Measurements from ENCODE around the gene NR3C2. TPM values are rescaled to one million over a fixed set of nuclear protein-coding genes. Genes with fewer than 3 reads are reported as not detected.

The NR3C2 gene
- total RNA-seq, 1 experiment from 2014 or later = 2.8 TPM

DNA sequence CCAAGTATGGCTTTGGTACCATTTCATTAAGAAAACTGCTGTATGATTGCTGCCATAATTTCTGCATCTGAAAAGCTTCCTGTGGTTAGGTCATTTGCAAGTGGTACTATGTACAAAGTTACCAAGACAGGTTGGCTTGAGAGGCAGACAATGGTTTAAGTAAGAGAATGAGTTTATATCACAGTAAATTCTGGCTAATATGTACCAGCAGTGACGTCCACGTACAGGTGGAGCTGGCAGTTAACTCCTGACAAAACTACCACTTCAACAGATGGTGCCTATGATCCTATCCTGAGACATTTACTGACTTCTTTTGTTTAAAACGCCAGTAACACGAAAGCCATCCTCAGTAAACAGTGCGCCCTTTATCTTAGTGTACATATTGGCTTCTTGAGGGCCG lies 198.4 kb downstream of the NR3C2 start:
- DNase-seq = no peak
- Histone ChIP-seq H3K9me2 (replicated peaks; ENCODE audit: low read length) (no peaks in the 10 kb centered on the region), H3K36me3 (ENCODE audit: low read depth, low read length) (no peaks in the 10 kb centered on the region), H3K4me1 (ENCODE audit: insufficient read depth, low read length) (no peaks in the 10 kb centered on the region), H4K20me1 (ENCODE audit: low read length) (no peaks in the 10 kb centered on the region), H3K27me3 (ENCODE audit: low read length) (no peaks in the 10 kb centered on the region), H3K4me3 (ENCODE audit: low read length) (no peak overlapping the region), H2AFZ (ENCODE audit: low read length) (no peak overlapping the region), H3K9me3 (ENCODE audit: low read length) (no peaks in the 10 kb centered on the region), H3K79me2 (ENCODE audit: low read length) (no peaks in the 10 kb centered on the region), H3K27ac (ENCODE audit: low read length) (no peak overlapping the region), H3K4me2 (ENCODE audit: low read length) (no peak overlapping the region), H3F3A (ENCODE audit: low read length, unreplicated experiment) (no peaks in the 10 kb centered on the region), H3K9ac (ENCODE audit: low read length) (no peak overlapping the region)
- ChIA-PET CTCF (no interaction called here), POLR2A (ENCODE audit: unreplicated experiment) (no interaction called here)
- intact Hi-C loops (cut with micrococcal nuclease) = no loop called here
- no peak for ATAC-seq
- TF ChIP-seq EZH2 (IDR thresholded peaks at IDR 0.05; ENCODE audit: low read length, unreplicated experiment) = no peak
- TF ChIP-seq EZH2phosphoT487 (IDR thresholded peaks at IDR 0.05; ENCODE audit: borderline replicate concordance, low read length) = no peak
- TF ChIP-seq, protein P1, sequence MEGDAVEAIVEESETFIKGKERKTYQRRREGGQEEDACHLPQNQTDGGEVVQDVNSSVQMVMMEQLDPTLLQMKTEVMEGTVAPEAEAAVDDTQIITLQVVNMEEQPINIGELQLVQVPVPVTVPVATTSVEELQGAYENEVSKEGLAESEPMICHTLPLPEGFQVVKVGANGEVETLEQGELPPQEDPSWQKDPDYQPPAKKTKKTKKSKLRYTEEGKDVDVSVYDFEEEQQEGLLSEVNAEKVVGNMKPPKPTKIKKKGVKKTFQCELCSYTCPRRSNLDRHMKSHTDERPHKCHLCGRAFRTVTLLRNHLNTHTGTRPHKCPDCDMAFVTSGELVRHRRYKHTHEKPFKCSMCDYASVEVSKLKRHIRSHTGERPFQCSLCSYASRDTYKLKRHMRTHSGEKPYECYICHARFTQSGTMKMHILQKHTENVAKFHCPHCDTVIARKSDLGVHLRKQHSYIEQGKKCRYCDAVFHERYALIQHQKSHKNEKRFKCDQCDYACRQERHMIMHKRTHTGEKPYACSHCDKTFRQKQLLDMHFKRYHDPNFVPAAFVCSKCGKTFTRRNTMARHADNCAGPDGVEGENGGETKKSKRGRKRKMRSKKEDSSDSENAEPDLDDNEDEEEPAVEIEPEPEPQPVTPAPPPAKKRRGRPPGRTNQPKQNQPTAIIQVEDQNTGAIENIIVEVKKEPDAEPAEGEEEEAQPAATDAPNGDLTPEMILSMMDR (conservative IDR thresholded peaks at IDR 0.05; ENCODE audit: low read depth, low read length) = no peak
- BruUV-seq (replicated peaks) = no TSS peak

DNA sequence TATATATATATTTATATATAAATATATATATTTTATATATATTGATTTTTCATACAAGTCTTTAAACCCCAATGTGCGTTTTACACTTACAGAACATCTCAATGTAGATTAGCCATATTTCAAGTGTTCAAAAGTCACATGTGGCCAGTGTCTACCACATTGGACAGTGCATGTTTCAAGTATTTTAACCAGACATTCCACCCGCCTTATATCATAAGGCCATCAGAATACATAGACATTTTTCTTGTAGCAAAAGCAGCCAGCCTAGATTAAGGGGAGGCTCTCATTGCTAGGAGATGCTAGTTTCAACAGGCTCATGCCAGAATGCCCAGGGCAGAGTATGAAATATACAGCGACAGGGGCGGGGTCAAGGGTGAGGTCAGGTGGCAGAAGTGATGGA lies 202.0 kb downstream of the NR3C2 start:
- no peak for ATAC-seq
- H3K4me3 ChIP-seq (ENCODE audit: low read length) = no peak overlapping the region

DNA sequence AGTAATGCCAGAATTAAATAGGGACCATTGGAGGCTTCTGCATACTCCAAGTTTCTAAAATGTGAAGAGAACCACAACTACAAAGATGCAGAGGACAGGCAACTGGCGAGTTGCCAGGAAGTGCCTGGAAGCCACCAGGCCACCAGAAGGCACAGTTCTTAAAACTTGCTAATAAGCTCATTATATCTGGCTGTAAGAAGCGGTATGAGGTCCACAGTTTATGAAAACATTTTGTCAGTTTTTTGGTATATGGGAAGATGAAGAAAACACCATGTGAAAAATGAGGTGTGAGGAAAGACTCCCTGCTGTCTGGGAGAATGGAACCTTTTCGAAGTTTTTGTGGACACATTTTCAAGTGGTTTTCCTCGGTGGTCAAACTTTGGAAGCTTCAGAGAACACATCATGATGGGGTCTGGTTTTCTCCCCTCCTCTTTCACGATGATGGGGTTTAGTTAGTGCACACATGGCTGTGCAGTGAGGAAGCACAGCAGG lies 202.7 kb downstream of the NR3C2 start:
- BruUV-seq (replicated peaks) = no TSS peak
- intact Hi-C loops (cut with micrococcal nuclease) = no loop called here
- Histone ChIP-seq H3K9ac (ENCODE audit: low read length) (no peak overlapping the region), H3K27ac (ENCODE audit: low read length) (no peak overlapping the region), H3K36me3 (ENCODE audit: low read depth, low read length) (no peaks in the 10 kb centered on the region), H4K20me1 (ENCODE audit: low read length) (no peaks in the 10 kb centered on the region), H3K9me2 (replicated peaks; ENCODE audit: low read length) (no peaks in the 10 kb centered on the region), H3K4me2 (ENCODE audit: low read length) (no peak overlapping the region), H3K9me3 (ENCODE audit: low read length) (no peaks in the 10 kb centered on the region), H3F3A (ENCODE audit: low read length, unreplicated experiment) (no peaks in the 10 kb centered on the region), H3K27me3 (ENCODE audit: low read length) (no peaks in the 10 kb centered on the region), H2AFZ (ENCODE audit: low read length) (no peak overlapping the region), H3K4me3 (ENCODE audit: low read length) (no peak overlapping the region), H3K79me2 (ENCODE audit: low read length) (no peaks in the 10 kb centered on the region), H3K4me1 (ENCODE audit: insufficient read depth, low read length) (no peaks in the 10 kb centered on the region)
- CTCF ChIA-PET = no interaction called here
- ATAC-seq (no peak), DNase-seq (no peak)
- POLR2A ChIA-PET (ENCODE audit: unreplicated experiment) = no interaction called here
- TF ChIP-seq, protein P1 (conservative IDR thresholded peaks at IDR 0.05; ENCODE audit: low read depth, low read length) = no peak
- TF ChIP-seq EZH2phosphoT487 (IDR thresholded peaks at IDR 0.05; ENCODE audit: borderline replicate concordance, low read length) (no peak), EZH2 (IDR thresholded peaks at IDR 0.05; ENCODE audit: low read length, unreplicated experiment) (no peak)

More for the DNA sequence above, 202.0 kb downstream of the NR3C2 start:
- Histone ChIP-seq H3K79me2 (ENCODE audit: low read length) (no peaks in the 10 kb centered on the region), H3K9me2 (replicated peaks; ENCODE audit: low read length) (no peaks in the 10 kb centered on the region), H3K9ac (ENCODE audit: low read length) (no peak overlapping the region), H3K9me3 (ENCODE audit: low read length) (no peaks in the 10 kb centered on the region), H3K27ac (ENCODE audit: low read length) (no peak overlapping the region), H3K36me3 (ENCODE audit: low read depth, low read length) (no peaks in the 10 kb centered on the region), H3K4me1 (ENCODE audit: insufficient read depth, low read length) (no peaks in the 10 kb centered on the region), H4K20me1 (ENCODE audit: low read length) (no peaks in the 10 kb centered on the region), H3K27me3 (ENCODE audit: low read length) (no peaks in the 10 kb centered on the region), H2AFZ (ENCODE audit: low read length) (no peak overlapping the region), H3K4me2 (ENCODE audit: low read length) (no peak overlapping the region), H3F3A (ENCODE audit: low read length, unreplicated experiment) (no peaks in the 10 kb centered on the region)
- intact Hi-C loops (cut with micrococcal nuclease) = no loop called here
- DNase-seq = no peak
- BruUV-seq (replicated peaks) = no TSS peak
- POLR2A ChIA-PET (ENCODE audit: unreplicated experiment) = no interaction called here
- TF ChIP-seq, protein P1 (conservative IDR thresholded peaks at IDR 0.05; ENCODE audit: low read depth, low read length) = no peak
- TF ChIP-seq EZH2phosphoT487 (IDR thresholded peaks at IDR 0.05; ENCODE audit: borderline replicate concordance, low read length) (no peak), EZH2 (IDR thresholded peaks at IDR 0.05; ENCODE audit: low read length, unreplicated experiment) (no peak)
- CTCF ChIA-PET = no interaction called here
